ENCODE data around the gene LYL1. TPM values are rescaled to one million over a fixed set of nuclear protein-coding genes. Genes with fewer than 3 reads are reported as not detected.

LYL1 gene
- total and polyA plus RNA-seq, 9 of the 15 experiments (the other 6 are each of a cell fraction or from before 2014, with no cell fraction given), result 1.3 to 266 (median 34.0) TPM

DNA sequence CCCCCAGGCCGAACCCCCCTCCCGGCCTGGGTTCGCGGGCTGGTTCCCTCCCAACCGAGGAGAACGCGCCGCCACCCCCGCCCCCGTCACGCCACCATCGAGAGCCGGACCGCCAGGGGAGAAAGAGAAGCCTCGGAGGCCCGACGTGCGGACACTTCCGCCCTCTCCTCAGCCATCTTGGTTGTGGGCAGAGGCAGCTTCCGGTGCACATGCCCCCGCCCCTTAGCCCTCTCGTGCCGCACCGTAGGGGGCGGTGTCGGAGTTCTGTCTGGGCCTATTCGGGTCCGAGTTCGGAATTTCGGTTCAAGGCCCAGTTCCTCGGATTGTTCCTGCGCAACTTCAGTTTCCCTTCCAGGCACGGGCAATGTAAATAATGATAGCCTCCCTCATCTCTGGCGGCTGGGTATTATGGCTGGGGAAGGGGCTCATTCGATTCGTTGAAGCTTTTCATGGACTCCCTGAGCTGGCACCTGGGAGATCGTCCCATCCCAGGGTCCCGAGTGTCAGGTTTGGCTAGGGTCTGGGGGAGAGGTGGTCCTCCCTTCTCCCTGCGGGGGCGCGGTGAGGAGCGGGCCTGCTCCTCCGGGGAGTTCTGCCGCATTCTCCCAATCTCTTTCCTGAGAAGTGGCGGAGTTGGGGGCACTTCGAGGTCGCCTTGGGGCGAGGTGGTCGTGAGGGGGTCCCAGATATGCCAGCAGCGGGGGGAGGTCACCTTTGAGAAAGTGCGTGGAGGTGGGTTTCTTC is 47.7 kb upstream of the LYL1 start, which contains the start of the genes IER2 and STX10 (continued):
- TF ChIP-seq, protein P1, sequence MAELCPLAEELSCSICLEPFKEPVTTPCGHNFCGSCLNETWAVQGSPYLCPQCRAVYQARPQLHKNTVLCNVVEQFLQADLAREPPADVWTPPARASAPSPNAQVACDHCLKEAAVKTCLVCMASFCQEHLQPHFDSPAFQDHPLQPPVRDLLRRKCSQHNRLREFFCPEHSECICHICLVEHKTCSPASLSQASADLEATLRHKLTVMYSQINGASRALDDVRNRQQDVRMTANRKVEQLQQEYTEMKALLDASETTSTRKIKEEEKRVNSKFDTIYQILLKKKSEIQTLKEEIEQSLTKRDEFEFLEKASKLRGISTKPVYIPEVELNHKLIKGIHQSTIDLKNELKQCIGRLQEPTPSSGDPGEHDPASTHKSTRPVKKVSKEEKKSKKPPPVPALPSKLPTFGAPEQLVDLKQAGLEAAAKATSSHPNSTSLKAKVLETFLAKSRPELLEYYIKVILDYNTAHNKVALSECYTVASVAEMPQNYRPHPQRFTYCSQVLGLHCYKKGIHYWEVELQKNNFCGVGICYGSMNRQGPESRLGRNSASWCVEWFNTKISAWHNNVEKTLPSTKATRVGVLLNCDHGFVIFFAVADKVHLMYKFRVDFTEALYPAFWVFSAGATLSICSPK (IDR thresholded peaks at IDR 0.05; ENCODE audit: borderline replicate concordance), result no peak
- TF ChIP-seq TCF3 (CRISPR knock-in tag; IDR thresholded peaks at IDR 0.05) (no peak; the same call in 1 of the 2 replicates), NR2C2 (CRISPR knock-in tag; IDR thresholded peaks at IDR 0.05) (peak; percentile 81; the same call in 1 of the 2 replicates), NR2C2 (tag; IDR thresholded peaks at IDR 0.05) (peak; percentile 91), PHF21A (IDR thresholded peaks at IDR 0.05; ENCODE audit: borderline replicate concordance, low read depth) (0 out of 2 replicates have a peak, but pooled peaks have one; percentile 21), FOXJ2 (tag; IDR thresholded peaks at IDR 0.05) (no peak), CEBPG (CRISPR knock-in tag; IDR thresholded peaks at IDR 0.05) (peak; percentile 39; the same call in 1 of the 2 replicates), CEBPG (tag; conservative IDR thresholded peaks at IDR 0.05 in 1 of 2, IDR thresholded peaks at IDR 0.05 in 1 of 2) (no peak), TBL1XR1 (IDR thresholded peaks at IDR 0.05; ENCODE audit: low read length in 2 of 2) (peak in 1 of 2 experiments; percentile 37; a peak in 1 of 4 replicates), POLR2G (IDR thresholded peaks at IDR 0.05; ENCODE audit: low read depth, low read length) (peak; percentile 81), ZNF717 (CRISPR knock-in tag; IDR thresholded peaks at IDR 0.05) (no peak), CAMTA2 (CRISPR knock-in tag; conservative IDR thresholded peaks at IDR 0.05) (no peak), ZEB2 (IDR thresholded peaks at IDR 0.05) (no peak), SP1 (CRISPR knock-in tag; IDR thresholded peaks at IDR 0.05) (peak; percentile 96), ZSCAN29 (IDR thresholded peaks at IDR 0.05) (peak; percentile 95), HDAC8 (tag; IDR thresholded peaks at IDR 0.05) (no peak), ARHGAP35 (IDR thresholded peaks at IDR 0.05; ENCODE audit: partially characterized antibody) (no peak), RFX7 (CRISPR knock-in tag; IDR thresholded peaks at IDR 0.05) (no peak), TFAM (CRISPR knock-in tag; conservative IDR thresholded peaks at IDR 0.05) (no peak)
- TF ChIP-seq, protein P2, sequence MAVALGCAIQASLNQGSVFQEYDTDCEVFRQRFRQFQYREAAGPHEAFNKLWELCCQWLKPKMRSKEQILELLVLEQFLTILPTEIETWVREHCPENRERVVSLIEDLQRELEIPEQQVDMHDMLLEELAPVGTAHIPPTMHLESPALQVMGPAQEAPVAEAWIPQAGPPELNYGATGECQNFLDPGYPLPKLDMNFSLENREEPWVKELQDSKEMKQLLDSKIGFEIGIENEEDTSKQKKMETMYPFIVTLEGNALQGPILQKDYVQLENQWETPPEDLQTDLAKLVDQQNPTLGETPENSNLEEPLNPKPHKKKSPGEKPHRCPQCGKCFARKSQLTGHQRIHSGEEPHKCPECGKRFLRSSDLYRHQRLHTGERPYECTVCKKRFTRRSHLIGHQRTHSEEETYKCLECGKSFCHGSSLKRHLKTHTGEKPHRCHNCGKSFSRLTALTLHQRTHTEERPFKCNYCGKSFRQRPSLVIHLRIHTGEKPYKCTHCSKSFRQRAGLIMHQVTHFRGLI (CRISPR knock-in tag; IDR thresholded peaks at IDR 0.05), result no peak
- TF ChIP-seq, protein P3, sequence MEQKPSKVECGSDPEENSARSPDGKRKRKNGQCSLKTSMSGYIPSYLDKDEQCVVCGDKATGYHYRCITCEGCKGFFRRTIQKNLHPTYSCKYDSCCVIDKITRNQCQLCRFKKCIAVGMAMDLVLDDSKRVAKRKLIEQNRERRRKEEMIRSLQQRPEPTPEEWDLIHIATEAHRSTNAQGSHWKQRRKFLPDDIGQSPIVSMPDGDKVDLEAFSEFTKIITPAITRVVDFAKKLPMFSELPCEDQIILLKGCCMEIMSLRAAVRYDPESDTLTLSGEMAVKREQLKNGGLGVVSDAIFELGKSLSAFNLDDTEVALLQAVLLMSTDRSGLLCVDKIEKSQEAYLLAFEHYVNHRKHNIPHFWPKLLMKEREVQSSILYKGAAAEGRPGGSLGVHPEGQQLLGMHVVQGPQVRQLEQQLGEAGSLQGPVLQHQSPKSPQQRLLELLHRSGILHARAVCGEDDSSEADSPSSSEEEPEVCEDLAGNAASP (IDR thresholded peaks at IDR 0.05), result no peak
- TF ChIP-seq, protein P4, sequence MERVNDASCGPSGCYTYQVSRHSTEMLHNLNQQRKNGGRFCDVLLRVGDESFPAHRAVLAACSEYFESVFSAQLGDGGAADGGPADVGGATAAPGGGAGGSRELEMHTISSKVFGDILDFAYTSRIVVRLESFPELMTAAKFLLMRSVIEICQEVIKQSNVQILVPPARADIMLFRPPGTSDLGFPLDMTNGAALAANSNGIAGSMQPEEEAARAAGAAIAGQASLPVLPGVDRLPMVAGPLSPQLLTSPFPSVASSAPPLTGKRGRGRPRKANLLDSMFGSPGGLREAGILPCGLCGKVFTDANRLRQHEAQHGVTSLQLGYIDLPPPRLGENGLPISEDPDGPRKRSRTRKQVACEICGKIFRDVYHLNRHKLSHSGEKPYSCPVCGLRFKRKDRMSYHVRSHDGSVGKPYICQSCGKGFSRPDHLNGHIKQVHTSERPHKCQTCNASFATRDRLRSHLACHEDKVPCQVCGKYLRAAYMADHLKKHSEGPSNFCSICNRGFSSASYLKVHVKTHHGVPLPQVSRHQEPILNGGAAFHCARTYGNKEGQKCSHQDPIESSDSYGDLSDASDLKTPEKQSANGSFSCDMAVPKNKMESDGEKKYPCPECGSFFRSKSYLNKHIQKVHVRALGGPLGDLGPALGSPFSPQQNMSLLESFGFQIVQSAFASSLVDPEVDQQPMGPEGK (CRISPR knock-in tag; IDR thresholded peaks at IDR 0.05; ENCODE audit: borderline replicate concordance), result no peak

All from K562 (cell line).